ENCODE measurements around the gene LRRC72.

GRCh38 chr7:16587790-16588189, 61.2 kb downstream of the LRRC72 start:
- TF ChIP-seq CTCF (IDR thresholded peaks at IDR 0.05) (no peak), POLR2AphosphoS5 (IDR thresholded peaks at IDR 0.05) (no peak), POLR2A (IDR thresholded peaks at IDR 0.05) (no peak), EP300 (IDR thresholded peaks at IDR 0.05) (no peak)

All from suprapubic skin (tissue), 4 donors.